Suppressor macrophage treated with lipopolysaccharide for 1 hour (primary cell): ENCODE measurements around the gene FGFR1OP2.
"Not testable (repeated sequence)": the region's sequence is repeated elsewhere in the genome, so short reads cannot be mapped to it uniquely, and the experiment has no call there.

ENCODE experiments used
- DNase-seq, 3 donors: peaks; one replicate each; pipeline ENCODE4 v3.0.0-alpha.2; 2020 to 2022

Gene FGFR1OP2

DNA sequence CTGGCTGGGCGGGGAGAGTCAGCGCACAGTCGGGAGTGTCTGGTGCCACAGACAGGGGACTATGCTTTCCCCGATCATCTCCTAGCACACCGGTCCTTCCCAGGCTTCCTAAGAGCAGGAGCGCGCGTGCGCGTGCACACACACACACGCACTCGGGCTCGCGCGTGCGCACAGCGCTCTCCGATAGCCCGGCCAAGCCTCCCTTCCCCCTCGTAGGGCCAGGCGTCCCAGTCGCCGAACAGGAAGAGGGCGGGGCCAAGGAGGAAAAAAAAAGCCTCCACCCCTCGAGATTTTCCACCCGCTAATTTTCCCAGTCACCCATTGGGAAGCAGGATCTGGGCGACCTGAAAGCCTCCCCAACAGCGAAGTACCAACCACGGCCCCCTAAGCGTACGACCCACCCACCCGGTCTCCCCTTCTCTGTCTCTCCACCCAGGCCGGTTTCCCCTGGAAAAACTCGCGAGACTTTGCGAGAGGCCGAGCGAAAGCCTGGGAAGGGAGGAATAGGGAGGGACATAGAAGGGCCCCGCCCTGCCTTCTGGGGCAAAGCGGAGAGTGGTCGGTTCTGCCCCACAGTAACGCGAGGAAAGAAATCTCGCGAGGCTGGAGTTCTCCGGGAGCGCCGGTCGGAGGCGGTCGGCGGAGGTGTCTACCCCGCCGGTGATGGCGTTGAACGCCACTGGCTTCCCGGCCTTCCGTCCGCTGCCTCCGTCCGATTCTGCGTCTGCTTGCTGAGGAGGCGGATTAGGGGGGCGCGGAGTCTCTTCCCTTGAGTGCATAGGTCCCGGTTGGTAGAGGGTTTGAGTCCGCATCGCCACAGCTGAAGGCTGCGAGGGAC lies at the start of gene FGFR1OP2, which contains the start of gene INTS13:
FGFR1OP2 (plus strand) TSS at position 608 of the 838 bp plus-strand sequence. CDS start 15,689 bp downstream, outside the sequence.
INTS13 (minus strand) TSS at position 119 of the 838 bp plus-strand sequence. CDS start 1,178 bp downstream, outside the sequence.
- peak; percentile 99 to 100 (median 99) for DNase-seq

GRCh38 chr12:26890784-26891183 lies 47.5 kb upstream of the FGFR1OP2 start:
- DNase-seq: no peak

DNA sequence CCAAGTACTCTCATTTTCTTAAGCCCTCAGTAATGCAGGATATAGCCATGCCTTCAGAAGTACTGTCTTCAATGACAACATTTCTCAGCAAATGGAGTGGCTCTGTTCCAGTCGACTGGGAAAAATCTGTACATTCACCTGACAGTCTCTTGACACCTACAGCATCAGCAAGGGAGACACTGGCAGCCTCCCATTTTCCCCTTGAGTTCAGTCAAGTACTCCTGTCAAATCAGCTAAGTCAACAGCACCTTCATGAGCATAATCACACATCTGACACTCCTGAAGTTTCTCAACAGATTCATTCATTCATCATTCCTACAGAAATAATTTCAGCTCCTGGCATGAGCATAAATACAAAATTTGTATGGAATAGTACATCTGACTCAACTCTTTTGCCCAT lies 46.6 kb upstream of the FGFR1OP2 start:
- no peak for DNase-seq

DNA sequence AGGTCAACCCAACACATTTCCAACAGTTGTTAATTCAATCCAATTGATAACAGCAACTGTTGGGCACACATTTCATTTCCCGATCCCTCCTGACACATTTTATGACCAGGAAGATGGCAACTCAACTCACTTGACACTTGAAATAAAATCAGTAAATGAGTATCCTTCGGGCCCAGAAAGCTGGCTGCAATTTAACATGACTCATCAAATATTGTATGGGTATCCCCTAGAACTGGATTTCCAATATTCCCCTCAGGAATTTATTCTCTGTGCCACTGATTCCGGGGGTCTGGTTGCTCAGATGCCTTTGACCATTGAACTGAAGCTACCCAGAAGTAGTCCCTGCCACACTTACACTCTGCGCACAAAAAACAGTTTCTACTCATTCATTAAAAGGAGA lies 42.6 kb upstream of the FGFR1OP2 start:
- no peak for DNase-seq

- no peak for DNase-seq
Measured at GRCh38 chr12:26896913-26897312, 41.4 kb upstream of the FGFR1OP2 start.

GRCh38 chr12:26903396-26903795 lies 34.9 kb upstream of the FGFR1OP2 start:
- DNase-seq: not testable (repeated sequence)

- no peak for DNase-seq
Measured at GRCh38 chr12:26906024-26906423, 32.2 kb upstream of the FGFR1OP2 start.

DNA sequence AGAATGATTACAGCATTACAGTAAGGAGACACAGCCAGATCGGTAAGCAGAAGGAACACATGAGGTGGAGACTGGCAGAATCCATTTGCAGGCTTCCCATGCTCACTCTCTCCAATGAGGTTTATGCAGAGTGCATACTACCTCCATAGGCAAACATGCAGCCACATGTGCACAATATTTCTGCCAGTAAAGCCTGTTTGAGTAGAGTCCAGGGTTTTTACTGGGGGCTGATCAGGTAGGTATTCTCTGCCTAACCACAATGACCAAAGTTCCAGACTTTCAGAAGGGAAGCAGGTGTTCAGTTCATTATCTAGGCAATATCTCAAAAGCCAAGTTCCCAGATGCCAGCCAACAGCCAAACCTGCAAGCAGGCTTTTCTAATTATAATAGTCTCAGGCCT lies 31.6 kb upstream of the FGFR1OP2 start:
- DNase-seq: no peak

GRCh38 chr12:26918321-26919215 lies 19.7 kb upstream of the FGFR1OP2 start:
- DNase-seq: no peak

- no peak for DNase-seq
Measured at GRCh38 chr12:26919216-26919555, 19.1 kb upstream of the FGFR1OP2 start.

GRCh38 chr12:26921886-26922285 lies 16.4 kb upstream of the FGFR1OP2 start:
- no peak for DNase-seq

DNA sequence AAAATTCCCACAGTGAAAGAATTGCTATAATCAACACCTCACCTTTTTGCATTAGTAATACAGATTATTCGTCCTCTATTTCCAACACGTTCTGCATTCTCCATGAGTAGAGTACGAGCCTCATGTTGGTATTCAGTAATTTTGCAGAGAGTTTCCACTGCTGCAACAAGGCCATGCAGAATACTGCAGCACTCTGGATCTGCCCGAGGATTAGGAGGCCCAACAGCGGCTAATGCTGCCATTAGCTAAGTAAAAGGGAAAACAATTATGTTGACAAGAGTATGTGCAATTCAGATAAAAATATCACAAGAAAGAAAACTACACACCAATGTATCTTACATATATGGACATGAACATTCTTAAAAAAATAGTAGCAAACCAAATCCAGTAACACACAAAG lies 9.6 kb upstream of the FGFR1OP2 start:
- DNase-seq: no peak

GRCh38 chr12:26929590-26929989 lies 8.7 kb upstream of the FGFR1OP2 start:
- no peak for DNase-seq

DNA sequence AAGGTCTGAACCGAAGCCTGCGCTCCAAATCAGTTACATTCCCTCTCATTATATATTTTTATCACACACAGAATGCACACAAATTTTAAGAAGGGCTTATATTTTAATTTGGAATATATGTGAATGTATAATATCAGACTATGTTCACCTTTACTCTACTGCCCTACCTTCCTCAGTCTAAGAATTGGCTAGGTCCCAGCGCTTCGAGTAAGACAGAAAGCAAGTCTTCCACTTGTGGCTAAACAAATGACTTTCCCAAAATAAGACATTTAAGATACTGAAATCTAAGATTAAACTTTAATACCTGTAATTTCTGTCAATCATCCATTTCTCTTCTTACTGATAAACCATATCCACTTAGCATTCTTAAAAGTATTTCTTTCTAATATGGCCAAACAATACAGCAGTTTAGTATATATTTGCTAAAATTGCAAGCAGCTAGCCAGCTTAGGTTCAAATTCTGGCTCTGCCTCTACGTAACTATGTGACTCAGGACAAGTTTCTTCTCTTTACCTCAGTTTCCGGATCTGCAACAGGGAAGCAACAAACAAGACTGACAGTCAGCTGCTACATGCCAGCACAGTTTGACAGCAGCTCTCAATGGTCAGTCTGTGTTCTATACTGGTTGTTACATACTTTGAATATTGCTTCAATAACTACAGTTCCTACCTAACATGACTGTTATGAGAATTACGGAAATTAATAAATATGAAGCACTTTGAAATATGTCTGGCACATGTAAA lies 2.5 kb upstream of the FGFR1OP2 start:
- peak in 1 of 3 donors; percentile 50 for DNase-seq

DNA sequence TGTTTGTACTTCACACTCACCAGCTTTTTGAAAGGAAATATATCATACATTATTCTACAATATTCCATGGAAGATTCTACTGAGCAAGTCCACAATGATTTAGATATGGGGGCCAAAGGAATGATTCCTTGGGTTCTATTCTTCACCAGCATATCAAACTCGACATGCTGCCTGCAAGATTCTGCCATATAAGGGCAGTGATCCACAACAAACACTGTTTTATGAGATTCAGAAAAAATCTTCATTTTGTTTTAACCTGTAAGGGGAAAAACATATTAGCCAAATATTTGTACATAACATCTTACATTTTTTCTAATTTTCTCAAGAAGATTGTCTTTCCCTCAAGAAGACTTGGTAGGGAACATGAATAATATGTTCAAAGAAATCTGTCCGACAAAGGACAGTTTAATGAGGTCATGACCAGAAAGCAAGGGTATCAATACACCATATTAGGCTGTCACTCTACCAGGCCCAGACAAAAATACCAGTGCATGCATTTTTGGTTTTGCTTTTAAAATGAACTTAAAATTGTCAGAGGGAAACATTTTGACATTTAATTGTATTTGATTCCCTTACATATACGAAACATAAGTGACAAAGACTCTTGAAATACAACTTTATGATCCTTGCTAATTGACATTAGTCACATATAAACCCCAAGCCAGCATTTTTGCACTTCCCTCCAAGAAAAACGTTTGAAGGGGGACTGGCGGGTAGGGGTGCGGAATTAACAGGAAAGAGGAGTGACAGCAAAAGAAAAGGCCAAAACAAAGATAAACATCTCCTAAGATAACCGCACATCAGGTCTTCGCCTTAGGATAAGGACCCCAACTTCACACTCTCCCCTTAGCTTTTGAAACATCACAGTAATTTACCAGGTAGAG lies 1.5 kb upstream of the FGFR1OP2 start:
- DNase-seq: peak; percentile 35 to 48 (median 42)

- DNase-seq: no peak
Measured at GRCh38 chr12:26937443-26937862, 817 bp upstream of the FGFR1OP2 start.

DNA sequence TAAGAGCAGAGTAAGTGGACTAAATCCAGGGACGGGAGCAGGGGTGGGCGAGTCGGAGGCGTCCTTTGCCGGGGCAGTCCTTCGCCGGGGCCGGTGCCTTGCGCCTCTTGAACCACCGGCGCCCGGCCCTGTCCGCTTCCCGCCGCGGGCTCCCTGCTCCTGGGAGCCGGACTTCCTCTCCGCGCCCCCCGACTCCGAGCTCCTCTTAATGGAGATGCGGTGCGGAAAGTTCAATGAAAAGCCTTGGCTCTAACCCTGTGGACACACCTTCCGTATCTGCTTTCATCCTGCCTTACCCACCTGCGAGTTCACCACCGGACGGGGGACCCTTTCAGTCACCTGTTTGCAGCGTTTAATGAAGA lies 412 bp downstream of the FGFR1OP2 start:
- peak; percentile 34 to 70 (median 42) for DNase-seq

- DNase-seq: peak in 2 of 3 donors; percentile 16 to 24
Measured at GRCh38 chr12:26939192-26939832, 1.0 kb downstream of the FGFR1OP2 start.

GRCh38 chr12:26939953-26940352 lies 1.7 kb downstream of the FGFR1OP2 start:
- DNase-seq: peak in 1 of 3 donors; percentile 19

- DNase-seq: peak; percentile 50 to 58 (median 57)
Measured at GRCh38 chr12:26940516-26941214, 2.4 kb downstream of the FGFR1OP2 start.

DNA sequence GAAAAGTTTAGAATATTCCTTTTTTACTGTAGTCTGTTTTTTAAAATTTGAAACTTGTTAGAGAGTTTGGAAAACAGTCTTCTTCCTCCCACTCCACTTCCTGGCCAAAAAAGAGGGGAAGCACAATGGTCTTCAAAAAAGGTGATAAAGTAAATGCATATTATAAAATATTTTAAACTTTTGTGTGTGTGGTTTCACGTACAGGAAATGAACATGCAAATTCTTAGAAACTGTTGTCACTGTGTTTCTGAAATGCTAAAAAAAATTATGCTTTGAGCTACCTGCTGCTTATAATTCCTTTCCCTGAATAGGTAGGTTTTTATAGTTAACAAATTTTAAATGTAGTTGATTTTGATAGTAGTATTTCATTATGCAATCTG lies 2.9 kb downstream of the FGFR1OP2 start:
- no peak for DNase-seq
